GM12864 (cell line): ENCODE data around the gene CFHR4.

ENCODE experiments used
- DNase-seq: peaks from one replicate; pipeline ENCODE4 v3.0.0-alpha.2; 2011; ENCODE audit warnings: low read depth
- H3K4me3 ChIP-seq: 2 replicates; pipeline ENCODE4 v1.5.1; 2011; ENCODE audit warnings: mild to moderate bottlenecking, low read depth, low read length, control low read depth
- CTCF ChIP-seq: IDR thresholded peaks from 2 replicates; pipeline ENCODE4 v1.5.1; 2011; ENCODE audit warnings: low read depth, mild to moderate bottlenecking, moderate library complexity, low read length, control low read depth, inconsistent platforms; ENCODE audit errors: missing control alignments

Gene CFHR4

GRCh38 chr1:196951711-196952394 is 64.0 kb downstream of the CFHR4 start:
- DNase-seq, result no peak
- no peak for TF ChIP-seq CTCF
- no peak overlapping the region for H3K4me3 ChIP-seq

- no peak for TF ChIP-seq CTCF
- DNase-seq, result no peak
Observed at GRCh38 chr1:196954778-196955177, 66.9 kb downstream of the CFHR4 start.

GRCh38 chr1:196955926-196956325 is 68.1 kb downstream of the CFHR4 start:
- DNase-seq, result no peak
- TF ChIP-seq CTCF, result no peak
- H3K4me3 ChIP-seq, result no peak overlapping the region

More at GRCh38 chr1:196954778-196955177, 66.9 kb downstream of the CFHR4 start:
- H3K4me3 ChIP-seq, result no peak overlapping the region

GRCh38 chr1:196960854-196961253 is 73.0 kb downstream of the CFHR4 start:
- no peak for TF ChIP-seq CTCF
- H3K4me3 ChIP-seq, result no peak overlapping the region
- no peak for DNase-seq
